GM21619 (cell line): ENCODE data around the gene ZNF543.
A peak's percentile ranks its signal among the peaks of the same experiment; 100 is the strongest.
"Not testable (repeated sequence)": the region's sequence is repeated elsewhere in the genome, so short reads cannot be mapped to it uniquely, and the experiment has no call there.

Experiments
- ATAC-seq: cut with Tn5 transposase; IDR thresholded peaks from one replicate; pipeline ENCODE4 v1.9.1; 2021; ENCODE audit not compliant: unreplicated experiment

ZNF543 gene

DNA sequence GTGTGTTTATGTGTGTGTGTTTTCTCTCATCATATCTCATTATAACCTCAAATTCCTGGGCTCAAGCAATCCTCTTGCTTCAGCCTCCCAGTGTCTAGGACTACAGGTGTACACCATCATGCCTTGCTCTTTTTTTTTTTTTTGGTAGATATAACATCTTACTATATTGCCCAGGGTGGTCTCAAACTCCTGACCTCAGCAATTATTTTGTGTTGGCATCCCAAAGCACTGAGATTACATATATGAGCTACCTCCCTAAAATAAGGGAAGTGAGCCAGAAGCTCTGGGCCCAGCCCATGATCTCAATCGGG lies 448 bp upstream of the ZNF543 start:
- ATAC-seq, result peak; percentile 22

DNA sequence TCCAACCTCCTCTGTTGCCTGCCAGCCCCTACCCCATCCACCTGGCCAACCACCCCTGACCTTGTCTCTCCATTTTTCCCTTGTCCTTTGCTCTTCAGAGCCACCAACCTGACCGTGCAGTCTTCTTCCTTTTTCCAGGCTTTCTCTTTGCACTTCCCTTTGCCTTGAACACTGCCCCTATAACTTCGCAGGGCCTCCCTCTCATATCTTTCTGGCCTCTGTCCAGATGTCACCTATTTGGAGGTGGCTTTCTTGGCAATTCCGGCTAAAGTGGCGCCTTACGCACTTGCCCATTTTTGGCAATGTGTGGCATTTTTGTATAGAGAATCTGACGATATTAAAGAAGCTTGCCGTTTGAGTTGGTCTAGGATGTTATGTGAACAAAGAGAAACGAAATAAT lies 844 bp downstream of the ZNF543 start:
- ATAC-seq, result no peak

DNA sequence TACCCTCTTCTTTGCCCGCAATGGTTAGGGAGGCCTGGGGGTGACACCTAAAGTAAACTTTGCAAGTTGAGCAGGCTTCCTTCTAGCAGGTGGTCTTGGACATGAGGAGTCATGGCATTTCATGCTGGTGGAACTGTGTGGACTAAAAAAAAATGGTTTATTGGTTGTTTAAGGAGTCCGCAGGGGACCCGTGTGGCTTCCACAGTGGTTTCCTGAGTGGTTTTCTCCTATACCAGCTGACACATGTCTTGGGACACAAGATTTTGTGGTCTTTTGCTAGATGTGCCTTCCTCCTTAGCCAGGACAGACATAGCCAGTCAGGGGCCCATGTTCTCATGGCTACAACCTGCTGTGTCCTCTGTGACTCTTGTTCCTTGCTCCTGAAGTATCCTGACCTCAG lies 1.5 kb downstream of the ZNF543 start:
- no peak for ATAC-seq

DNA sequence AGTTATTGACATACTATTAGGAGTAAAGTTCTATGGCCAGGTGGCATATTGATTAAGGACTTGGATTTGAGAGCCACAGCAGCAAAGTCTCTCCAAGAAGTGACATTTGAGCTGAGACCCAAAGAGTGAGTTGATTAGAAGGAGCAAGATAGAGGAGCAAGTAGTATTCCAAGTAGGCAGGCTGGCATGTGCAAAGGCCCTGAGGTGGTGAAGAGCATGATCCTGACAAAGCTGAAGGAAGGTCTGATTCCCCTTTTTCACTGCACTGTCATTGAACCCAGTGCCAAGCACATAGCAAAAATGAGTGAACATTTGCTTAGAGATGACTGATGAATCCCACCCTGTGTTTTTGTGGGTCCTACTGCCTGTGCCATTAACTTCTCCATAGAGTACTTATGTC lies 4.7 kb downstream of the ZNF543 start:
- no peak for ATAC-seq

- ATAC-seq, result no peak
Measured at GRCh38 chr19:57327993-57328392, 7.7 kb downstream of the ZNF543 start.

DNA sequence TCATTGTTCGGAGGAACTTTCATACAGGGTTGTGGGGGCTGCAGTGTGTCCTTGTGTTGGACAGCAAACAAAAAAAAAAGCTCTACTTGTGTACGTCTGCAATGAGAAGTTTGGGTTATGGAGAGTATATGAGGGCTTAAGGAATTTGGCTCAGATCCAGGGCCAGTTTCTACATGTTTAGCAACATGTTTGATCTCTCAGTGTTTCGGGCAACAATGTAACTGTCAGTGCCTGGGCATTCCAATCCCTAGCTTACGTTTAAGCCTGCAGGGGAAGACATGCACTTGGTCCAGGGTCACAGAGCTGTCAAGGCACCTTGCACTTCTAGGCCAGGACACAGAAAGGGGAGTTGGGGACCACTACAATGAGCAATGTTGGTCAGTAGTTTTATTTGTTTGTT lies 13.9 kb downstream of the ZNF543 start:
- no peak for ATAC-seq

DNA sequence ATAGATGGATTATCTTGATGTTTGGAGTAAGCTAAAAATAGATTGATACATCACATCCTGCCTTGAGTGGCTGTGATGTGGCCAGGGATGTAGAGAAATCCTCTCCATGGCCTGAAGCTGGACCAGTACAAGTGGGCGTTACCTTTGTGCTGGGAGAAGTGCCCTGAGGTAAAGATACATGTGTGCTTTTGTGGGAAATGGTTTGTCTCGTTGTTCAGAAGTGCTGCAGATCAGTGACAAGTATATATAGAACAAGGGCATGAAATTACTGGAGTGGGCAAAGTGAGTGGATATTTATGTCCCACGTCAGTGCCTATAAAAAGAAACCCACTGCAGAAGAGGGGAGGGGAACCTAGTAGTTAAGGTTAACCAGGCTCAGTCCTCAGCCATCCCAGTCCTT lies 18.6 kb downstream of the ZNF543 start:
- ATAC-seq, result no peak

- ATAC-seq, result no peak
Measured at GRCh38 chr19:57342582-57342981, 22.3 kb downstream of the ZNF543 start.

- ATAC-seq, result no peak
Measured at GRCh38 chr19:57348136-57348535, 27.9 kb downstream of the ZNF543 start.

- ATAC-seq, result peak; percentile 97
Measured at GRCh38 chr19:57350877-57351805, 30.9 kb downstream of the ZNF543 start, which contains the start of gene ZNF304. ZNF304 (plus strand) TSS chr19:57351271; CDS start chr19:57351665, 394 bp downstream.

DNA sequence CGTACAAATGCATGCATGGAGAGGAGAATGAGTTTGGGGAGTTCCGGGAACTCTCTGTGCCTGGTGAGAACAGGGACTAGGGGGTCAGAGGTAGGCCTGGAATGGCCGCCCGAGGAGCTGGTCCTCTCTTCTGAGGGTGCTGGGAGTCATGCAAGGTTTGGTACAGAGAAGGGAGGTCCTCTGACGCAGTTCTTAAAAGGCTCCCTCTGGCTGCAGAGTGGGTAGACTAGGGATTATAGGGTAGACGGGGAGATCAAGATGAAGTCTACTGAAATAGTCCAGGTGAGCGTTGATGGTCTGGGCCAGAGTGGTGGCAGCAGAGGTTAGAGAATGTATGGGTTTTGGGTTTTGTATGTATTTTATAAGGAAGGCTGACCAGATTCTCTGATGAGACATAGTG lies 31.6 kb downstream of the ZNF543 start:
- no peak for ATAC-seq

GRCh38 chr19:57355916-57356315 lies 35.6 kb downstream of the ZNF543 start:
- ATAC-seq, result no peak

GRCh38 chr19:57357406-57357805 lies 37.1 kb downstream of the ZNF543 start:
- ATAC-seq, result no peak

DNA sequence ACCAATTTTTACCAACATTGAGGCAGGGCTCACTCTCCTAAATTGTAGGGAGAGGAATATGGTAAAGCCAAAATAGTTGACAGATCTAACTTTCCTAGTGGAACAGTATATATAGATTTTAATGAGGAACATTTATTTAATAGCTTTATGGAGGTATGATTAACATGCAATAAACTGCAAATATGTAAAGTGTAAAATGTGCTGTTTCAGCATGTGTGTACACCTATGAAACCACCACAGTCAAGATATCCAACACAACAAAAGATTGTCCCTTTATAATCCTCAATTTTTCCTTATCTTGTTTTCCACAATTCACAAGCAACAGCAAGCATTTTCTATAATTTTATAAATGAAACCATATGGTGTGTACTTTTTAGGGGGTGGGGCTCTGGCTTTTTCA lies 39.0 kb downstream of the ZNF543 start:
- no peak for ATAC-seq

- no peak for ATAC-seq
Measured at GRCh38 chr19:57362419-57362818, 42.1 kb downstream of the ZNF543 start.

GRCh38 chr19:57362997-57363687 lies 42.9 kb downstream of the ZNF543 start, which contains the start of the genes TRAPPC2B and ZNF547:
TRAPPC2B (plus strand) TSS chr19:57363551; CDS start chr19:57364834, 1,283 bp downstream.
ZNF547 (plus strand) TSS chr19:57363551; CDS start chr19:57368556, 5,005 bp downstream.
- peak; percentile 95 for ATAC-seq

DNA sequence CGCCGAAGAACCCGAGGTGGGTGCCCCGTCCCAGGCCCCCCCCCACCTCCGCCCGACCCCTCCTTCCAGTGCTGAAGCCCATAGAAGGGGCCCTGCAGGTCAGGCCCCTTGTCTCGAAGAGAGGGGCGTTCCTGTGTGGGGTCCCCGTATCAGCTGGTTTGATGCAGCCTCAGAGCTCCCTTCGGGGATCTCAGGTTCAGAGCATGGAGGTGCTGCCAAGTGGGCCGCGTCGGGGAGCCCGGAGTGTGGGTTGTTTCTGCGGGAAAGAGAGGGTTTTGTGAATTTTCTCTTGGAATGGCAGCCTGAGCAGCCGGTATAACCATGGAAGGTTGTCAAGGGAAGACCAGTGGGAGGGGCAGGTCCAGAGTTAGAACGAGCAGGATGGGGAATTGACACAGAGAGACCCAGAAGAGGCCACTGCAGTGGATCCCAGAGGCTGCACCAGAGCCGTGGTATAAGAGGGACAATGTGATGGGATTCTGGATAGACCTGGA lies 43.5 kb downstream of the ZNF543 start:
- peak; percentile 8 for ATAC-seq

DNA sequence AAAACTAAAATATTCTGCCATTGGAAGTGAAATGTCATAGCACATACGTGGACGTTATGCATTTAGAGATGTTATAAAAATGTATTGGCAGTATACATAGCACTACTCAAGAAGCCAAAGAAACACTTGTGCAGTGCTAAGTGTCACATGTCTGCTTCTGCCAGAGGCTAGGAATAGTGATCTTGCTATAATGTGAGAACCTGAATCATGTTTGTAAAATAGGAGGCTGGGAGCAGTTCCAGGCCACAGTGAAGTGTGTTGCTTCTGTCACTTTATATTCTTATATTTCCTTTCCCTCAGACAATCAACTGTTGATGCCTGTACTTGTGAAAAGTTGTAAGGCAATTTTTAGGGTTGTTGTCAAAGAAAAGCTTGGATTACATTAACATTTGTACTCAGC lies 46.5 kb downstream of the ZNF543 start:
- no peak for ATAC-seq

- no peak for ATAC-seq
Measured at GRCh38 chr19:57374179-57374578, 53.9 kb downstream of the ZNF543 start.

- ATAC-seq, result not testable (repeated sequence)
Measured at GRCh38 chr19:57374647-57375046, 54.4 kb downstream of the ZNF543 start.

DNA sequence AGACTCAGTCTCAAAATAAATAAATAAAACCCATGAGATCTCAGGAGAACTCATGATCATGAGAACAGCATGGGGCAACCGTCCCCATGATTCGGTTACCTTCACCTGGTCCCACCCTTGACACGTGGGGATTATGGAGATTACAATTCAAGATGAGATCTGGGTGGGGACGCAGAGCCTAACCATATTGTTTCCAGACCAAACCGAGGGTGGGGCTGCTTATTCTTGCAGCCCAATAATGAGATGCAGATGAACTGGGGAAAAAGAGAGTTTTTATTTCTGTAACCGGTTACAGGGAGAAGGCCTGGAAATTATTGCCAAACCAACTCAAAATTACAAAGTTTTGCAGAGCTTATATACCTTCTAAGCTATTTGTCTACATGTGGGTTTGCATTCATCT lies 55.9 kb downstream of the ZNF543 start:
- no peak for ATAC-seq
